Measurements from ENCODE around the gene ARSJ.
A peak's percentile ranks its signal among the peaks of the same experiment; 100 is the strongest.

The ARSJ gene

GRCh38 chr4:113880240-113881028 lies 99.0 kb downstream of the ARSJ start:
- TF ChIP-seq POLR2A (IDR thresholded peaks at IDR 0.05; ENCODE audit: low read depth, low read length): no peak
- no peak for DNase-seq (ENCODE audit: insufficient read length, low spot score)
- no peak for FAIRE-seq

GRCh38 chr4:113878668-113879067 lies 100.8 kb downstream of the ARSJ start:
- no peak for TF ChIP-seq POLR2A (IDR thresholded peaks at IDR 0.05; ENCODE audit: low read depth, low read length)
- FAIRE-seq (peak; percentile 68), DNase-seq (ENCODE audit: insufficient read length, low spot score) (no peak)

GRCh38 chr4:113874480-113874879 lies 105.0 kb downstream of the ARSJ start:
- no peak for TF ChIP-seq POLR2A (IDR thresholded peaks at IDR 0.05; ENCODE audit: low read depth, low read length)
- no peak for FAIRE-seq

GRCh38 chr4:113873508-113873907 lies 105.9 kb downstream of the ARSJ start:
- no peak for DNase-seq (ENCODE audit: insufficient read length, low spot score)
- no peak for FAIRE-seq

More at GRCh38 chr4:113874480-113874879, 105.0 kb downstream of the ARSJ start:
- DNase-seq (ENCODE audit: insufficient read length, low spot score): no peak

GRCh38 chr4:113872426-113873260 lies 106.8 kb downstream of the ARSJ start:
- DNase-seq (ENCODE audit: insufficient read length, low spot score): no peak
- no peak for FAIRE-seq
- no peak for TF ChIP-seq POLR2A (IDR thresholded peaks at IDR 0.05; ENCODE audit: low read depth, low read length)

More at GRCh38 chr4:113873508-113873907, 105.9 kb downstream of the ARSJ start:
- no peak for TF ChIP-seq POLR2A (IDR thresholded peaks at IDR 0.05; ENCODE audit: low read depth, low read length)

GRCh38 chr4:113871080-113871479 lies 108.4 kb downstream of the ARSJ start:
- DNase-seq (ENCODE audit: insufficient read length, low spot score): no peak
- no peak for TF ChIP-seq POLR2A (IDR thresholded peaks at IDR 0.05; ENCODE audit: low read depth, low read length)
- no peak for FAIRE-seq

GRCh38 chr4:113869743-113870375 lies 109.6 kb downstream of the ARSJ start:
- DNase-seq (ENCODE audit: insufficient read length, low spot score) (no peak), FAIRE-seq (no peak)
- no peak for TF ChIP-seq POLR2A (IDR thresholded peaks at IDR 0.05; ENCODE audit: low read depth, low read length)

GRCh38 chr4:113866611-113867010 lies 112.8 kb downstream of the ARSJ start:
- DNase-seq (ENCODE audit: insufficient read length, low spot score): no peak

GRCh38 chr4:113858924-113859323 lies 120.5 kb downstream of the ARSJ start:
- DNase-seq (ENCODE audit: insufficient read length, low spot score): no peak
- FAIRE-seq: no peak
- TF ChIP-seq POLR2A (IDR thresholded peaks at IDR 0.05; ENCODE audit: low read depth, low read length): no peak

More at GRCh38 chr4:113866611-113867010, 112.8 kb downstream of the ARSJ start:
- no peak for TF ChIP-seq POLR2A (IDR thresholded peaks at IDR 0.05; ENCODE audit: low read depth, low read length)
- FAIRE-seq: no peak

- DNase-seq (ENCODE audit: insufficient read length, low spot score) (no peak), FAIRE-seq (no peak)
- TF ChIP-seq POLR2A (IDR thresholded peaks at IDR 0.05; ENCODE audit: low read depth, low read length): no peak
These were observed 127.6 kb downstream of the ARSJ start for GRCh38 chr4:113851816-113852215.
